Activated CD8-positive, alpha-beta memory T cell treated with anti-CD3 and anti-CD28 coated beads for 48 hours (primary cell): Measurements from ENCODE around the gene SETBP1.

Experiments used
- DNase-seq, 3 experiments: peaks; one replicate each; pipeline ENCODE4 v3.0.0-alpha.2; 2020; ENCODE audit warnings: low read depth in 2 of 3, low spot score in 2 of 3

Gene SETBP1

DNA sequence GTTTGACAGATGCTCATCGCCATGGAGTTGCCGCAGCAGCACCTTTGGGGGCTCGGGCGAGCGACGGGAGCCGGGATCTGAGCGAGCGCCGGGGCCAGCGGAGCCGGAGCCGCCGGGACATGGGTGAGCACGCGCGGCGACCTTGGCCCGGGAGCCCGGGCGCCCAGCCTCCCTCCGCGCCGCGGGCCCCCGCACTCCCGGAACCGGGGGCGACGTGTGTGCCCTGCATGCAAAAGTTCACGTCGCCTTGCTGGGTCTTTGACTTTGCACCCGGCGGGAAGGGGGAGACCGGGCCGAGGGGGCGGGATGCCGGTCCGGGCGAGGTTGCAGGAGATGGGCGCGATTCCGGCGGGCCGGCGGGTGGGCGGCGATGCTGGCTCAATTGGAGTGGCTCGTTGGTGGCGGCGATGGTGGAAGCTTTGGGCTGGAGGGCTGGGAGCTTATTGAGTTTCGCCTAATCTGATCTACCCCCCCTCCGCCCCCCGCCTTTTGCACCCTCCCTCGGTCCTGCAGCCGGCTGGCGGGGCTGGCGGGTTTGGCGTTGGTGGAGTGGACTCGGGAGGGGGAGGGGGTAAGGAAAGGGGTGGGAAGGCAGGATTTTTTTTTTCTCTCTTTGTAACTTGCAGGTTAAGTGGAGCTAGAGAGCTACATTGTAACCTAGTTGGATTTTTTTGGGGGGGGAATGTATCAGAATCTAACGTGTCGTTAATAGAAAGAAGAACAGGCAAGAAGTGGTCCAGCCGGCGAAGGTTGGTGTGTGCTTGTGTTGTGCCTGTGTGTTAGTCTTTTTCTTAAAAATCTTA is at the start of gene SETBP1:
TSS of gene SETBP1 (plus strand) at position 616 of the 803 bp plus-strand sequence. CDS start 20,459 bp downstream, outside the sequence.
- peak; percentile 27 to 33 (median 27) for DNase-seq

DNA sequence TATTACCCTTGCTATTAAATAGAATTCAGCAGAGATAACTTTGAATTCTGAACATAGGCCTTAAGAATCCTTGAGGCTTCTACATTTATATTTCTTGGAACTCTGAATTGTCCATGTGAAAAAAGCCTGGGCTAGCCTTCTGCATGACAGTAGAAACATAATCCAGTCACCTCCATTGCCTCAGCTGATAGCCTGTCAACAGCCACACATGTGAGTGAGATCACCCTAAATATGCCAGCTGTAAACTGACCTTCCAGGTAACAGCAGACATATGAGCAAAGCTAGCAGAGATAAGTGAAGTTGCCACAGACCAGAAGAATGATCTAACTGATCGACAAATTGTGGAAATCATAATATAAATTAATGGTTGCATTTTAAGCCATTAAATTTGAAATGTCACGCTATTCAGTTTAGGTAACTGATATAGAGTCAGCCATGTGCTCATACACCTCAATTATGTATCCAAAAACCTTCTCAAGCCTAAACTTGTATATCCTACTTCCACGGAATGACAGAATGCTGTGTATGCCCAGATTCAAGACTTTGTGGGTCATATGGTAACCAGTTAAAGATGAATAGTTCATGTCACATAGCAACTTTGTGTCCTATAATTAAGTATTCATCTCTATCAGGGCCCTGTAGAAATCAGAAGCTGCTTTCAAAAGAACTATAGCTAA is 48.1 kb upstream of the SETBP1 start:
- DNase-seq: no peak

DNA sequence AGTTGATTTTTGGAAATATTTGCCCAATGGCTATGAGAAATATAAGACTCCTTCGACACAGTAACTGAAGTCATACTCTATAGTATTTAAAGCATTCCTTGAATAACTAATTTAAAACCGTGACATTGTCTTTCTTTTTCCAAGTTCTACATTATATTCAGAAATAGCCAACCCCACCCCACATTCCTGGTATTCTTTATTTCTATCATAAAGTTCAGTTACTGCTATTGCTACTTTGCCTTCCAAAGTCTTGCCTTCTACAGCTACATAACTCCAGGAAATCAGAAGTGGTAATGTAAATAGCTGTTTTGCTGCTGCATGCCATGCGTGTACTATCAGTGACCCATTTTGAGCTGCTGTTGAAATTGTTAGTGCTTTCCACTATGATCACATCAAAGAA is 45.1 kb upstream of the SETBP1 start:
- DNase-seq: no peak

DNA sequence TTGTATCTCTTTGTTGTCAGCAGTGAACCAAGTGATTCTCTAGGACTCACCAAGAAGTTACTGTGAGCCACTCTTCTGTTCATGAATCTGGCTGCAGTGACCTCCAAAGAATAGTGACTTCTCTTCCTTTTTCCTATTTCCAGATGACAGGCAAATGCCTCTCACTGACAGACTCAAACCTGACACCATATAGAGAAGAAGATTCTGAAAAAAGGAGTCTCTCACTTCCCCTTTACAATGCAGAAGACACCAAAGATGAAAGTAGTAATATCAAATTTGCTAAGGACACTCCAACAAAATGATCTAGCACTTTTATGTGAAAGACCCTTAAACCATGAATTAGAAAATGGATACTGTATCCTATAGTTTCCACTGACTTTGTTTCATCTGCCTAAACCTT is 44.4 kb upstream of the SETBP1 start:
- DNase-seq: no peak

DNA sequence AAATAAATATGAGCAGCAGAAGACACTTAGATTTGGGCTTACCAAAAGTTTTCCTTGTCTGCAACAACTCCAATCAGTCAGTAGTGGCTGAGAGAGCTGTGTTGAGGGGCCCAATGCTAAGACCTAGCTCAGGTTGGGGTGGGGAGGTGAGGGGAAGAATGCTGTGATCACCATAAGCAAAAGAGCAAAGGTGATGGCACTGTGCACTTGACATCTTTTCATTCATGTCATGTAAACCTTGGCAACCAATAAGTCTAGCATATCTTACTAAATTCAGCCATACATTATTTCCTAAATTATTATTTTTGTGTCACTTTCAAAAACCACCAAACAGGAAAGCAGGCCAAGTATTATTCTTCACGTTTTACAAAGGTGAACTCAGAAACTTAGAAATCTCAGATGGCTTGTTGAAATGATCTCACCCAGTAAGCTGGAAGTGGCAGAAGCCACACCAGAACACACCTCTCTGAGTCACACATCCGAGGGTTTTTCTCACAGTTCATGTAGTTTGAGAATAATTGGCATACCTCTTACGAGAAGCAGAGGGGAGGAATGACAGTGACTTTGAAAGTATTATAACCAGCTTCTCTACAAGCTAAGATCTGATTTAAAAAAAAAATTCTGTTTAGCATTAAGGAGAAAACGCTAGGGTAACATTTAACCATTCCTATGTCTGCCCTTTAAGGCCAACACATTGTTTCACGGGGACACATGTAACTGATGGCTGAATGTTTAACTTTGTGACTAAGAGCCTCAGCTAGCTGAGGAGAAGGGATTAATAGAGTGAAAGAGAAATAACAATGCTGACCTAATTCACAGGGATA is 43.3 kb upstream of the SETBP1 start:
- DNase-seq: no peak

- DNase-seq: no peak
Measured at GRCh38 chr18:44638034-44638540, 42.6 kb upstream of the SETBP1 start.

- no peak for DNase-seq
Measured at GRCh38 chr18:44638811-44639210, 41.9 kb upstream of the SETBP1 start.

GRCh38 chr18:44643004-44643403 is 37.7 kb upstream of the SETBP1 start:
- DNase-seq: no peak

- DNase-seq: no peak
Measured at GRCh38 chr18:44651478-44651877, 29.2 kb upstream of the SETBP1 start.

DNA sequence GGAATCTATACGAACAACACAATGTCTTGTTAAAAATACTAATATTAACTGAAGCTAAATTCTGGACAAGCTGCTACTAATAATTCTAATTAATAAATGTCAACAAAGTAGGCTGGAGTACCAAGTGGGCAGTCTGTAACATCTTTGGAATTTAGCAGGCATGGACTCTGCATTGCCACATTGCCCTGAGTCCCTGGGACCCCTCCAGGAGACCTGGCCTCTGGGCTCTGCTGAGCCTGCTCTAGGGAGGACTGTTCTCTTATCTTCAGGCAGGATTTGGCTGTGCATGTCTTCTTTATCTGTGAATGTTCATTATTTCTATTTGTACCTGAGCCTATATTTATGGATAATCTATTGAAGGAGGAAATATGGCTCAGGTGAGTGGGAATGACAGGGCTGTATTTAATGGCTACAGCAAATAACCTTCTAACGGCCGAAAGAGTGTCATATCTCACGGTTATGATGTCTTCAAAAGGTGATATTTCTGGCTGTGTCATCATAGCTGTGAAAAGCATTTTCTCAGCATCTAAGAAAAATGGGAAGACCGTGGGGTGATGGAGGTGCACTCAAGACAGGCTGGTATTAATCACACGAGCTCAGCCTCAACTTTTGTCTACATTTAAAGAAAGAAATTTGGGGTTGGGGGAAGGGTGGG is 28.6 kb upstream of the SETBP1 start:
- DNase-seq: no peak

DNA sequence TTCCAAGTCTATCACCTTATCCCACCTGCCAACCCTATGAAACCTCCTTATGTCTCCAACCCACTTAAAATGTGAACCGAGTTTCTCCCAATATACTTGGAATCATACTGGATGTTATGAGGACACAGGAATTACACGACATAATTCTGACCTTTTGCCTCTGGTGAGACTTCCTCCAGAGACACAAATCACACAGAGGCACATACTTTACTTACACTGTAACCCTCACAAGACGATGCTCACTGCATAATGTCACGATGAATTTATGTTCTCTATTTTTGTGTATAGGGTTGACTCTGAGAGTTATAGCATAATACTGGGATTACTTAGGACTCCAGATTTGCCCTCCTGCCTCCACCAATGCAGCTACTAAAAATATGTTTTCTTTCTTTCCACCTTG is 28.0 kb upstream of the SETBP1 start:
- DNase-seq: no peak

DNA sequence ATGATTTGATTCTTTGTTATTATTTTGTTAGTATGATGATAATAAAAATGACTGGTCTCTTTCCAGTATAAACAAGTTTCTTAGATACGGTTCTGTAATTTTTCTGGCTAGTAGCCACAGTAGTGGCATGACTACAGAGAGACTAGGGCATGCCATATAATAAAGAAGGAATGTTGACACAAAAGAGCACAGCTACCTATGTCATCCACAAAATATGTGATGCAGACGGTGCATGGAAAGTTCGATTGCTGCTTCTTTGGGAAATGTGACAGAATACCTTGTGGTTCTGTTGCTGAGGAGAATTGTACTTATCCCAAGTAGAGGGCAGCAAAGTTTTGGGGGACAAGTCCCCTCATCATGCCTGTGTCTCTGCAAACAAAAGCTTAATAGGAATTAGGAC is 26.1 kb upstream of the SETBP1 start:
- no peak for DNase-seq

- no peak for DNase-seq
Measured at GRCh38 chr18:44655435-44655834, 25.3 kb upstream of the SETBP1 start.

- DNase-seq: no peak
Measured at GRCh38 chr18:44659771-44660170, 20.9 kb upstream of the SETBP1 start.

GRCh38 chr18:44668270-44668975 is 12.3 kb upstream of the SETBP1 start:
- DNase-seq: no peak

GRCh38 chr18:44671914-44672313 is 8.8 kb upstream of the SETBP1 start:
- DNase-seq: no peak

DNA sequence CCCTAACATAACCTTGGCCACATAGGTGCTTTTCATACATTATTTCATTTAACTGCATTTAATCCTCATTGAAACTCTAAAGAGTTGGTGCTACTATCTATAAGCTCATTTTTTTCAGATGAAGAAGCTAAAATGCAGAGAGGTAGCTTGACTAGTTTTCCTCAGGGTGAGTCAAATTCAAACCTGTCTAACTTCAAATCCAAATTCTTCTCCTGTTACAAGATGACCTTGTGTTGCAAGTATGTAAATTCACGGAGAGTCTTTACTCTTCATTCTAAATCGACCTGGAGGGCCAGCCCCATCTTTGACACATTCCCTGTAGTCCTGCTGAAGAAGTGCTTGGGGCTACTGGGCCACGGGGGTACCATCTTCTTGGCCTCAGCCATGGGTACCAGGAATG is 8.2 kb upstream of the SETBP1 start:
- DNase-seq: no peak

- no peak for DNase-seq
Measured at GRCh38 chr18:44673256-44673880, 7.3 kb upstream of the SETBP1 start.

DNA sequence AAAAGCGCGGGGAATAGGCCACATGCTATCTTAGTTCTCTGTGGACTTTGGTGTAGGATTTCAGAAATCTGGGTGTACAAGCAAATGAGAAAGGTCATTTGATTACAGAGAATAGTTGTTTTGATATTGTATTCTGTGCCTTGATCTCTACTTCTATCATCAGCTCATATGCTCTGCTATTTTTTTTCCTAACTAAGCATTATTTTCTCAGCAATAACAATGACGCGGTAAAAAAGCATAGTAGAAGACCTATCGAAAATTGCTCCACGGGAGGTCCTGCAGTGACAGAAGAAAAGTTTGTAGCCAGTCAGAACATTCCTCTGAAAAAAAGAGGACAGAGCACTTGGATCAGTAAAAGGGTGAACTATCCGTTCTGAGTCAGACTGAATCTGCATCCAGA is 2.8 kb upstream of the SETBP1 start:
- DNase-seq: no peak

- no peak for DNase-seq
Measured at GRCh38 chr18:44678725-44679055, 2.0 kb upstream of the SETBP1 start.
